K562 (cell line): ENCODE results near the gene SAMD14. TPM values are rescaled to one million over a fixed set of nuclear protein-coding genes. Genes with fewer than 3 reads are reported as not detected.

Source experiments
- KDM5B ChIP-seq: fragments of 200-600 bp; sonication (generic); IDR thresholded peaks from 2 replicates; pipeline ENCODE4 v1.6.1; 2012; ENCODE audit warnings: low read depth, mild to moderate bottlenecking, moderate library complexity, low read length, control low read depth, inconsistent platforms; ENCODE audit not compliant: insufficient replicate concordance
- KLF13 ChIP-seq: fragments of 450-650 bp; IDR thresholded peaks from 2 replicates; pipeline ENCODE4 v1.6.1; 2016; ENCODE audit warnings: missing genetic modification characterization, low read depth, mild to moderate bottlenecking, missing compliant biosample characterization, moderate library complexity, borderline replicate concordance
- MTA3 ChIP-seq: fragments of 450-650 bp; formaldehyde crosslinking; IDR thresholded peaks from 2 replicates; pipeline ENCODE4 v1.6.1; 2017; ENCODE audit warnings: mild to moderate bottlenecking, borderline replicate concordance
- NFYB ChIP-seq: IDR thresholded peaks from 2 replicates; pipeline ENCODE4 v1.6.1; 2011; ENCODE audit warnings: mild to moderate bottlenecking, moderate library complexity; ENCODE audit not compliant: insufficient read length; ENCODE audit errors: extremely low read depth
- PML ChIP-seq: IDR thresholded peaks from 2 replicates; pipeline ENCODE4 v1.6.1; 2012; ENCODE audit warnings: low read length, inconsistent platforms
- POLR2H ChIP-seq: IDR thresholded peaks from 2 replicates; pipeline ENCODE4 v1.6.1; 2016; ENCODE audit warnings: missing genetic modification characterization, low read depth, mild to moderate bottlenecking, control low read depth, missing compliant biosample characterization, moderate library complexity
- SIRT6 ChIP-seq: IDR thresholded peaks from one replicate; pipeline ENCODE4 v1.6.1; 2012; ENCODE audit warnings: low read depth, mild to moderate bottlenecking, control low read depth, inconsistent platforms, low read length, moderate library complexity
- TAF15 ChIP-seq: fragments of 200-400 bp; formaldehyde crosslinking; IDR thresholded peaks from 2 replicates; pipeline ENCODE4 v1.6.1; 2017; ENCODE audit warnings: mild to moderate bottlenecking, low read depth, low read length, moderate library complexity
- XRCC5 ChIP-seq: fragments of 200-400 bp; formaldehyde crosslinking; IDR thresholded peaks from 2 replicates; pipeline ENCODE4 v1.6.1; 2017; ENCODE audit warnings: low read depth, mild to moderate bottlenecking, low read length
- ZBTB1 ChIP-seq: sonication (generic); formaldehyde crosslinking; IDR thresholded peaks from 2 replicates; pipeline ENCODE4 v1.8.1; 2023; ENCODE audit warnings: missing genetic modification reagents, low read depth, mild to moderate bottlenecking, borderline replicate concordance
- ZNF124 ChIP-seq: sonication (generic); formaldehyde crosslinking; IDR thresholded peaks from 2 replicates; pipeline ENCODE4 v1.8.1; 2022; ENCODE audit warnings: missing genetic modification reagents
- ZNF589 ChIP-seq: fragments of 200-800 bp; sonication (Bioruptor generic); IDR thresholded peaks from 2 replicates; pipeline ENCODE4 v1.6.1; 2016; ENCODE audit warnings: low read depth, missing genetic modification characterization, missing compliant biosample characterization
- ZNF77 ChIP-seq: fragments of 250-450 bp; sonication (Bioruptor Pico); IDR thresholded peaks from 2 replicates; pipeline ENCODE4 v1.5.0; 2020
- polyA plus RNA-seq, 8 experiments: library from polyadenylated mRNA; depleted of rRNA in 4 of 8; stranded (reverse) in 5 of 8; unstranded in 3 of 8; fragments of >200 nt; fragmentation: Nextera tagmentation in 2 of 8; fragmentation: Illumina TruSeq in 1 of 8; extraction: Ambion mirVana in 2 of 8; extraction: Trizol in 1 of 8; gene quantifications; 2 replicates each; pipeline versions ENCODE4 v1.2.1 to v1.2.3, GENCODE V29; 2011 to 2014; ENCODE audit warnings: inconsistent platforms in 1 of 8, missing spikeins in 1 of 8
- total RNA-seq, 7 experiments: library from RNA; depleted of rRNA in 6 of 7; stranded (reverse); fragments of >200 nt in 6 of 7; fragmentation: Illumina TruSeq in 2 of 7; extraction: Trizol in 2 of 7; gene quantifications; 2 replicates each; pipeline versions ENCODE4 v1.2.1 to v1.2.3, GENCODE V29; 2011 to 2021; ENCODE audit warnings: low replicate concordance in 1 of 7
- TF ChIP-seq, protein P1 (sequence below), 2 experiments: fragments of 450-650 bp; formaldehyde crosslinking in 1 of 2; IDR thresholded peaks; 2 replicates each; pipeline versions ENCODE4 v1.4.0 to v1.6.1; 2014 to 2020; ENCODE audit warnings: mild to moderate bottlenecking in 2 of 2, borderline replicate concordance in 1 of 2, low read depth in 1 of 2
- TF ChIP-seq, protein P2 (sequence below): IDR thresholded peaks from 2 replicates; pipeline ENCODE4 v1.6.1; 2012; ENCODE audit warnings: low read depth, low read length, improper control_type of control experiment, borderline replicate concordance
- TF ChIP-seq, protein P3 (sequence below): fragments of 450-650 bp; formaldehyde crosslinking; IDR thresholded peaks from 2 replicates; pipeline ENCODE4 v1.4.0; 2020; ENCODE audit warnings: mild to moderate bottlenecking, mixed read lengths

SAMD14 gene
- total and polyA plus RNA-seq, 9 of the 15 experiments (the other 6 are each of a cell fraction or from before 2014, with no cell fraction given) = 0.04 to 0.07 TPM; not detected in 7

DNA sequence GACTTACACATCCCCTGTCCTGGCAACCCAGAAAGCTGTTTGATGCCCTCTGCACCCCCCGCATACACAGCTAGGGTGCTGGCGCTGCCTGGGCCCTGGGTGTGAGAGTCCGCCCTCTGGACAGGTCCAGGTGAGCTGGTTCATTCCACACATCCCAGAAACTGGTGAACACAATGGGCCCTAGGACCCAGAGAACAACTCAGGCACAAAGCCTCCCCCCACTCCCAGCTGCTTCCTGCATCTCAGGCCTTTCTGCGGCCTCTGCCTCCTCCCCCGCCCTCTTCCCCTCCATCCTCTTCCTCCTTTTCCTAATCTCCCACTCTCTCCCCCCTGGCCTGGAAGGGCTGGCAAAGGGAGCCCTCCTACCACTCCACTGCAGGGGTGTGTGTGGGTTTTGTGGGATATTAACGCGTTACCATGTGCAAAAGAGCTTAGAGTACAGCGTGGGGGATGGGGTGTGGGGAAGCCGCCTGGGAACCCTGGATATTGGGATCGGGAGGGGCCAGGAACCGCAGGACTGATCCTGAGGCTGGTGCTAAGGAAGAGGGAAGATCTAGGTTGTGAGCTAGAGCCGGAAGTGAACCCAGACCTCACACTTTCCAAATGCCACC is 22.1 kb upstream of the SAMD14 start (continued):
- TF ChIP-seq, protein P1, sequence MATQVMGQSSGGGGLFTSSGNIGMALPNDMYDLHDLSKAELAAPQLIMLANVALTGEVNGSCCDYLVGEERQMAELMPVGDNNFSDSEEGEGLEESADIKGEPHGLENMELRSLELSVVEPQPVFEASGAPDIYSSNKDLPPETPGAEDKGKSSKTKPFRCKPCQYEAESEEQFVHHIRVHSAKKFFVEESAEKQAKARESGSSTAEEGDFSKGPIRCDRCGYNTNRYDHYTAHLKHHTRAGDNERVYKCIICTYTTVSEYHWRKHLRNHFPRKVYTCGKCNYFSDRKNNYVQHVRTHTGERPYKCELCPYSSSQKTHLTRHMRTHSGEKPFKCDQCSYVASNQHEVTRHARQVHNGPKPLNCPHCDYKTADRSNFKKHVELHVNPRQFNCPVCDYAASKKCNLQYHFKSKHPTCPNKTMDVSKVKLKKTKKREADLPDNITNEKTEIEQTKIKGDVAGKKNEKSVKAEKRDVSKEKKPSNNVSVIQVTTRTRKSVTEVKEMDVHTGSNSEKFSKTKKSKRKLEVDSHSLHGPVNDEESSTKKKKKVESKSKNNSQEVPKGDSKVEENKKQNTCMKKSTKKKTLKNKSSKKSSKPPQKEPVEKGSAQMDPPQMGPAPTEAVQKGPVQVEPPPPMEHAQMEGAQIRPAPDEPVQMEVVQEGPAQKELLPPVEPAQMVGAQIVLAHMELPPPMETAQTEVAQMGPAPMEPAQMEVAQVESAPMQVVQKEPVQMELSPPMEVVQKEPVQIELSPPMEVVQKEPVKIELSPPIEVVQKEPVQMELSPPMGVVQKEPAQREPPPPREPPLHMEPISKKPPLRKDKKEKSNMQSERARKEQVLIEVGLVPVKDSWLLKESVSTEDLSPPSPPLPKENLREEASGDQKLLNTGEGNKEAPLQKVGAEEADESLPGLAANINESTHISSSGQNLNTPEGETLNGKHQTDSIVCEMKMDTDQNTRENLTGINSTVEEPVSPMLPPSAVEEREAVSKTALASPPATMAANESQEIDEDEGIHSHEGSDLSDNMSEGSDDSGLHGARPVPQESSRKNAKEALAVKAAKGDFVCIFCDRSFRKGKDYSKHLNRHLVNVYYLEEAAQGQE (IDR thresholded peaks at IDR 0.05; ENCODE audit: borderline replicate concordance) = no peak
- TF ChIP-seq, protein P1 (CRISPR knock-in tag; IDR thresholded peaks at IDR 0.05; ENCODE audit: low read depth) = no peak
- TF ChIP-seq ZNF589 (CRISPR knock-in tag) (no peak), ZNF124 (CRISPR knock-in tag) (no peak), POLR2H (tag) (no peak), TAF15 (no peak), ZNF77 (CRISPR knock-in tag) (no peak), NFYB (no peak), MTA3 (0 out of 2 replicates have a peak, but pooled peaks have one; percentile 26), ZBTB1 (CRISPR knock-in tag) (no peak; the same call in 1 of the 2 replicates), KLF13 (tag) (no peak), KDM5B (no peak), PML (no peak), SIRT6 (no peak), XRCC5 (peak; percentile 84; the same call in 1 of the 2 replicates)
- TF ChIP-seq, protein P2, sequence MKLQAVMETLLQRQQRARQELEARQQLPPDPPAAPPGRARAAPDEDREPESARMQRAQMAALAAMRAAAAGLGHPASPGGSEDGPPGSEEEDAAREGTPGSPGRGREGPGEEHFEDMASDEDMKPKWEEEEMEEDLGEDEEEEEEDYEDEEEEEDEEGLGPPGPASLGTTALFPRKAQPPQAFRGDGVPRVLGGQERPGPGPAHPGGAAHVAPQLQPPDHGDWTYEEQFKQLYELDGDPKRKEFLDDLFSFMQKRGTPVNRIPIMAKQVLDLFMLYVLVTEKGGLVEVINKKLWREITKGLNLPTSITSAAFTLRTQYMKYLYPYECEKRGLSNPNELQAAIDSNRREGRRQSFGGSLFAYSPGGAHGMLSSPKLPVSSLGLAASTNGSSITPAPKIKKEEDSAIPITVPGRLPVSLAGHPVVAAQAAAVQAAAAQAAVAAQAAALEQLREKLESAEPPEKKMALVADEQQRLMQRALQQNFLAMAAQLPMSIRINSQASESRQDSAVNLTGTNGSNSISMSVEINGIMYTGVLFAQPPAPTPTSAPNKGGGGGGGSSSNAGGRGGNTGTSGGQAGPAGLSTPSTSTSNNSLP = no peak
- TF ChIP-seq, protein P3, sequence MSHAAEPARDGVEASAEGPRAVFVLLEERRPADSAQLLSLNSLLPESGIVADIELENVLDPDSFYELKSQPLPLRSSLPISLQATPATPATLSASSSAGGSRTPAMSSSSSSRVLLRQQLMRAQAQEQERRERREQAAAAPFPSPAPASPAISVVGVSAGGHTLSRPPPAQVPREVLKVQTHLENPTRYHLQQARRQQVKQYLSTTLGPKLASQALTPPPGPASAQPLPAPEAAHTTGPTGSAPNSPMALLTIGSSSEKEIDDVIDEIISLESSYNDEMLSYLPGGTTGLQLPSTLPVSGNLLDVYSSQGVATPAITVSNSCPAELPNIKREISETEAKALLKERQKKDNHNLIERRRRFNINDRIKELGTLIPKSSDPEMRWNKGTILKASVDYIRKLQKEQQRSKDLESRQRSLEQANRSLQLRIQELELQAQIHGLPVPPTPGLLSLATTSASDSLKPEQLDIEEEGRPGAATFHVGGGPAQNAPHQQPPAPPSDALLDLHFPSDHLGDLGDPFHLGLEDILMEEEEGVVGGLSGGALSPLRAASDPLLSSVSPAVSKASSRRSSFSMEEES (CRISPR knock-in tag) = no peak
